Small intestine (tissue), 7 donors: ENCODE measurements around the gene PHF5A. TPM values are rescaled to one million over a fixed set of nuclear protein-coding genes. Genes with fewer than 3 reads are reported as not detected.

Experiments used
- DNase-seq, 2 donors: peaks; one replicate each; pipeline versions ENCODE4 v3.0.0 to v3.0.0-alpha.2; 2013
- FAIRE-seq: peaks from 2 replicates; lab custom pipeline; 2012; peaks lifted over from hg19 to GRCh38; lab: Jason Lieb, UNC
- H3K27ac ChIP-seq, 3 donors: one replicate each; pipeline ENCODE4 v1.5.1; 2013; ENCODE audit warnings: low read length in 2 of 3, mild to moderate bottlenecking in 2 of 3, control low read depth in 1 of 3, inconsistent platforms in 1 of 3, low read depth in 1 of 3, moderate library complexity in 1 of 3
- H3K27me3 ChIP-seq, 3 donors: one replicate each; pipeline ENCODE4 v1.6.1; 2013; ENCODE audit warnings: low read length in 3 of 3, inconsistent platforms in 1 of 3; ENCODE audit not compliant: control insufficient read depth in 3 of 3, insufficient read depth in 3 of 3
- H3K36me3 ChIP-seq, 3 donors: one replicate each; pipeline ENCODE4 v1.6.1; 2013; ENCODE audit warnings: low read length in 3 of 3, inconsistent platforms in 1 of 3, low read depth in 1 of 3, mild to moderate bottlenecking in 1 of 3, moderate library complexity in 1 of 3; ENCODE audit not compliant: control insufficient read depth in 3 of 3, insufficient read depth in 2 of 3
- H3K4me1 ChIP-seq, 3 donors: one replicate each; pipeline ENCODE4 v1.6.1; 2013; ENCODE audit warnings: low read length in 2 of 3, inconsistent platforms in 1 of 3, low read depth in 1 of 3, mild to moderate bottlenecking in 1 of 3, moderate library complexity in 1 of 3; ENCODE audit not compliant: control insufficient read depth in 3 of 3, insufficient read depth in 2 of 3
- H3K4me3 ChIP-seq, 3 donors: one replicate each; pipeline ENCODE4 v1.5.1; 2013; ENCODE audit warnings: low read length in 3 of 3, control low read depth in 1 of 3, inconsistent platforms in 1 of 3, low read depth in 1 of 3, mild to moderate bottlenecking in 1 of 3, moderate library complexity in 1 of 3
- H3K9me3 ChIP-seq, 2 donors: one replicate each; pipeline ENCODE4 v1.6.1; 2013; ENCODE audit warnings: low read depth in 1 of 2, low read length in 1 of 2; ENCODE audit not compliant: control insufficient read depth in 2 of 2, insufficient read depth in 1 of 2
- WGBS, 3 donors: extraction: QIAGEN DNeasy Blood & Tissue Kit; methylation state at CpG; one replicate each; pipeline ENCODE4 v1.1.7; 2013; 5-methylcytosine and 5-hydroxymethylcytosine counted together
- polyA plus RNA-seq, 4 donors: library from polyadenylated mRNA; stranded (reverse) in 3 of 4; unstranded in 1 of 4; fragments of 200-250 nt in 3 of 4; fragments of 120-200 nt in 1 of 4; gene quantifications; one replicate each; pipeline versions ENCODE4 v1.2.1 to v1.2.3, GENCODE V29; 2013
- donor health status: healthy with polysubstance abuse.
- donor health status: control.
- donor health status: control.
- donor health status: Bipolar disorder and iron deficiency.
- donor health status: healthy.

The PHF5A gene
- polyA plus RNA-seq, 4 donors = 39.6 to 62.7 (median 55.3) TPM

- WGBS, 3 donors = 35 to 62% (median 39%) methylated on average over 2 of the region's 2 CpGs
- Histone ChIP-seq H3K4me3 (no peak overlapping the region), H3K27me3 (no peaks in the 10 kb centered on the region), H3K9me3 (no peaks in the 10 kb centered on the region), H3K36me3 (peaks cover 18 to 98% (median 48%) of the 10 kb centered on the region in 3 donors), H3K27ac (peak overlapping the region in 1 of 3 donors; percentile 13), H3K4me1 (no peaks in the 10 kb centered on the region)
- DNase-seq = no peak
- FAIRE-seq = no peak
Measured at GRCh38 chr22:41511521-41511968, 43.1 kb upstream of the PHF5A start.

- Histone ChIP-seq H3K27me3 (no peaks in the 10 kb centered on the region), H3K4me3 (no peak overlapping the region), H3K27ac (no peak overlapping the region), H3K36me3 (peaks cover 11 to 95% (median 44%) of the 10 kb centered on the region in 3 donors), H3K4me1 (no peaks in the 10 kb centered on the region), H3K9me3 (no peaks in the 10 kb centered on the region)
- FAIRE-seq (no peak), DNase-seq (no peak)
- WGBS, 3 donors = 81 to 91% (median 87%) methylated on average over 12 of the region's 12 CpGs
Measured at GRCh38 chr22:41508770-41509170, 40.3 kb upstream of the PHF5A start.

- no peak for FAIRE-seq
- Histone ChIP-seq H3K9me3 (no peaks in the 10 kb centered on the region), H3K4me3 (no peak overlapping the region), H3K27me3 (no peaks in the 10 kb centered on the region), H3K36me3 (peaks cover 10 to 94% (median 43%) of the 10 kb centered on the region in 3 donors), H3K4me1 (no peaks in the 10 kb centered on the region), H3K27ac (no peak overlapping the region)
- WGBS, 3 donors = 91 to 92% (median 91%) methylated on average over 23 of the region's 23 CpGs
- DNase-seq = no peak
Measured at GRCh38 chr22:41507330-41508063, 39.0 kb upstream of the PHF5A start.

GRCh38 chr22:41505511-41506220 lies 37.2 kb upstream of the PHF5A start:
- WGBS, 3 donors = 90 to 93% (median 92%) methylated on average over 10 of the region's 10 CpGs
- no peaks in the 10 kb centered on the region for H3K27me3 ChIP-seq
- no peak overlapping the region for H3K4me3 ChIP-seq
- FAIRE-seq (no peak), DNase-seq (no peak)
- H3K36me3 ChIP-seq = peaks cover 14 to 96% (median 48%) of the 10 kb centered on the region in 3 donors
- H3K9me3 ChIP-seq = no peaks in the 10 kb centered on the region
- H3K4me1 ChIP-seq = peaks cover 0 to 5% (median 0%) of the 10 kb centered on the region in 3 donors
- H3K27ac ChIP-seq = no peak overlapping the region

- Histone ChIP-seq H3K4me1 (peaks cover 0 to 13% (median 0%) of the 10 kb centered on the region in 3 donors), H3K36me3 (peaks cover 11 to 95% (median 47%) of the 10 kb centered on the region in 3 donors), H3K27ac (no peak overlapping the region), H3K27me3 (no peaks in the 10 kb centered on the region), H3K9me3 (no peaks in the 10 kb centered on the region), H3K4me3 (no peak overlapping the region)
- 77 to 80% (median 78%) methylated on average over 4 of the region's 4 CpGs for WGBS, 3 donors
- DNase-seq (no peak), FAIRE-seq (no peak)
Measured at GRCh38 chr22:41504816-41505215, 36.3 kb upstream of the PHF5A start.

- Histone ChIP-seq H3K4me1 (peaks cover 0 to 17% (median 0%) of the 10 kb centered on the region in 3 donors), H3K4me3 (no peak overlapping the region), H3K36me3 (peaks cover 11 to 95% (median 46%) of the 10 kb centered on the region in 3 donors), H3K27me3 (no peaks in the 10 kb centered on the region), H3K9me3 (no peaks in the 10 kb centered on the region), H3K27ac (no peak overlapping the region)
- WGBS, 3 donors = 80 to 93% (median 91%) methylated on average over 7 of the region's 7 CpGs
- FAIRE-seq = no peak
- no peak for DNase-seq
Measured at GRCh38 chr22:41504397-41504796, 35.9 kb upstream of the PHF5A start.

- Histone ChIP-seq H3K4me1 (peaks cover 0 to 38% (median 0%) of the 10 kb centered on the region in 3 donors), H3K36me3 (peaks cover 11 to 81% (median 26%) of the 10 kb centered on the region in 3 donors), H3K9me3 (no peaks in the 10 kb centered on the region), H3K4me3 (no peak overlapping the region), H3K27me3 (no peaks in the 10 kb centered on the region), H3K27ac (peak overlapping the region in 1 of 3 donors; percentile 8)
- 86 to 92% (median 88%) methylated on average over 5 of the region's 5 CpGs for WGBS, 3 donors
- DNase-seq = peak in 1 of 2 donors; percentile 52
- no peak for FAIRE-seq
Measured at GRCh38 chr22:41501209-41501608, 32.7 kb upstream of the PHF5A start.

- no peaks in the 10 kb centered on the region for H3K9me3 ChIP-seq
- H3K36me3 ChIP-seq = peaks cover 11 to 82% (median 24%) of the 10 kb centered on the region in 3 donors
- FAIRE-seq (no peak), DNase-seq (no peak)
- peak overlapping the region in 1 of 3 donors; percentile 73 for H3K27ac ChIP-seq
- H3K4me3 ChIP-seq = no peak overlapping the region
- 75 to 85% (median 78%) methylated on average over 7 of the region's 7 CpGs for WGBS, 3 donors
- H3K27me3 ChIP-seq = no peaks in the 10 kb centered on the region
- peaks cover 0 to 38% (median 0%) of the 10 kb centered on the region in 3 donors for H3K4me1 ChIP-seq
Measured at GRCh38 chr22:41500303-41500702, 31.8 kb upstream of the PHF5A start.
